Kidney tubule cell (primary cell): ENCODE data around the gene ADAMTS2.
A peak's percentile ranks its signal among the peaks of the same experiment; 100 is the strongest.

ENCODE experiments used
- DNase-seq: peaks from one replicate; pipeline ENCODE4 v3.0.0-alpha.2; 2018; ENCODE audit warnings: low spot score

Gene ADAMTS2

DNA sequence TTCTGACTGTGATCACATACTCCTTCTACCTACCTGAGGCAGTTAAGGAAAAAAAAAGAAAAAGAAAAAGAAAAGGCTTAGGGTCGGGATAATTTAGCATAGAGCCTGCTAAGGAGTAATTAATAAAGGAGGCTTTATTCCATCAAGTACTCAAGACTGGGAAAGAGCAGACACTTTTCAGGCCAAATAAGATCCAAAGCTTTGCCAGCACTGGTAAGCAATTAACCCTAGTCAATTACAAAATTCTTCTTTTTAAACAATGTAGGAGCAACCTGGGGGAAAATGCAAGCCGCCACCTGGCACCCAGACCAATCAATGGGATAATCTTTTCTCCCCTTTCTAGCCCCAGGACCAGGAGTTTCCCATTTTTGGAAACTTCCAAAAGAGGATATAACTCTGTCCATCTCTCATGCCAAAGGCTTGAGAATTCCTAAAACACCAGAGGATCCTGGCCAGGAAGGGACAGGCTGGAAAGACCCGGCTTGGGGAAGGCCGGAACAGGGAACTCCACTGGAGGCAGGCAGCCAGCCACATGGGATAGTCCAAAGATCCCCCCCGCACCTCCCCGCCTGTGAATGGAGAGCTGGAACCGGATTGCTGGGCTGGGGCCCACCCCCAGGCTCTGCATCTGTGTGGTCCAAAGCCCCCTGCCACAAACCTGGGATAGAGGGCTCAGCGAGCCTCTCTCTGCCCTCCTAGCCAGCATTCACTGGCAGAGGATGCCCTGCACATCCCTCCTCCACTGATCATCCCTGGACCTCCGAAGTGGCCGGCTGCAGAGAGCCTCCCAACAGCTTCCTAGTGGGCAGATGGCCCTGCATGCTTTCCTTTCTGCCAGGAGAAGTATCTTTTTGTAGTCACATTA is 167.3 kb downstream of the ADAMTS2 start:
- DNase-seq: no peak

DNA sequence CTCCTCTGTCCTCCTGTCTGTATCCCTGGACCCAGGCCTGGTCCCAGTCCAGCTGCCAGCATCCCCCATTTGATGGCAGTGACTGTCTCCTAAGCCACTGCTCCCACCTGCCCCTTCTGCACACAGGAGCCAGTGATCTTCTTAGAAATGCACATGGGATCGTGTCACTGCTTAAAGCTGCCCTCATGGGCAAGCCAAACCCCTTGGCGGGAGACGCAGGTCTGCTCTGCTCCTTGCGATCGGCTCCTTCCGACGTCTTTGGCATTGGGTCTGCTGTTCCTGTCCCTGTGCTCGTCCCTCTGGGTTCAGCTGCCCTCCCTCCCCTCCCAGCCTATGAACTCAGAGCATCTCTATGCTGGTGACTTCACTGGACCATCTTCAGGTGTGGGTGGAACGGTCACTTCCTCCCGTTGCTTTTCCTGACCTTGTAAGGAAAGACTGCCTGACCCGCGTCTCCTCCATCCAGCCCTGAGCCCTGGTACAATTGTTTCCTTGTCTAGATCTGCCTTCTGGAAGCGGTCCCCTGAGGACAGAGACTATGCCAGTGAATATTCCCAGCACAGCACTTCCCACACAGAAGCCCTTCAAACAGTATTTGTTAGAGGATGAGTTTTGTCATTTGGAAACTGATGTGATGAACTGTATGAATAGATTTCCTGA is 168.6 kb downstream of the ADAMTS2 start:
- no peak for DNase-seq

DNA sequence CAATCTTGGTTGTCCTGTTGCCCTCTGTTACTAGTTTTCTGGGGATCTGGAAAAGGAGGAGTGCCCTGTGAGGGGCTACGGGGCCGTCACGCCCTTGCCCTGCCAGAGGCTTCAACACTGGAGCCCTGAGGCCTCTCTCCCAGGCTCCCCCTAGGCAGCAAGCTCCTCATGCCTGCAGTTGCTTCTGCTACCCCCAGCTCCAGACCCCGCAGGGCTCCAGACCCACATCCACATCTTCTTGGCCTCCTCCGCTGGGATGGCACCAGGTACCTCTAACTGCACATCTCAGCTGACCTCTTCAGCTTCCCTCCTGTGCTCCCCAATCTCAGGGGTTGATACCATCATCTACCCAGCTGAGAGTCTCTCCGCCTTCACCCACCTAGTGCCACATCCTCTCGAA is 169.1 kb downstream of the ADAMTS2 start:
- DNase-seq: no peak

DNA sequence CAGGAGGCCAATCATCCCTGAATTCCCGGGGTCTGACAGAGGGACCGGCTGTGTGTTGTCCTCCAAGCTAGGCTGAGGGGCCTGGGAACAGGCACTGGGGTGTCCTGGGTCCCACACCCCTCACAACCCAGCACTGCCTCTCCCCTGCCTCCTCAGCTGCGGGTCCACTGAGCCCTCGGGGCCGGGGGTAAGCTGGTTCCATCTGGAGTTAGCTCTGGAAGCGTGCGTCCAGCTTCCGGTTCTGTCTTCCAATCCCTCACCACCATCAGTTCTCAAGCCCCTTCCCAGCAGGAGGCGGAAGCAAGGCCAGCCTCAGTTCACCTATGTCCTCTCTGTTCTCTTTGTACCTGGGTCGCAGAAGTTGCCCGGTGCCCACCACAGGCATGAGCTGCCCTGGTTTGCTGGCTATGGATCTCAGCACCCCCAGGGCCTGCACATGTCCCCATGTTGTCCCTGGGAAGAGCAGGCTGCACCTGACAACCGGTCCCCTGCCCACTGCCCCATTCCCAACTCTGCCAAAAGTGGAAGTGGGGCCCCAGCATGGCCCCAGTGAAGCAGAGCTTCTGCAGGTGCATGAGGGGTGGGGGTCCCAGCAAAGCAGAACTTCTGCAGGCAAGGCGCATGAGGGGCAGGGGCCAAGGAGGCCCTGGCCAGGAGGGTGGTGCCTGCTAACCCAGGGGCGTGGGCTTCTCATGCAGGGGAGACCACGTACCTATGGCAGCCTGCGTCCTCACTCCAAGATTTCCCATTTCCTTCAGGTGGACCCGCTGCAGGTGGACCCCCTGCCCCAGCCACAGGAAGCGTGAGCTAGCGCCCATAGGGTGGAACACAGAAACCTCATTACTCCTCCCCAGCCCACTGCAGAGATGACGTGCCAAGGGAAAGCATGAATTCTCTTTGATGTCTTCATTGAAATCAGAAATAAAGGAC is 173.2 kb downstream of the ADAMTS2 start:
- DNase-seq: no peak

DNA sequence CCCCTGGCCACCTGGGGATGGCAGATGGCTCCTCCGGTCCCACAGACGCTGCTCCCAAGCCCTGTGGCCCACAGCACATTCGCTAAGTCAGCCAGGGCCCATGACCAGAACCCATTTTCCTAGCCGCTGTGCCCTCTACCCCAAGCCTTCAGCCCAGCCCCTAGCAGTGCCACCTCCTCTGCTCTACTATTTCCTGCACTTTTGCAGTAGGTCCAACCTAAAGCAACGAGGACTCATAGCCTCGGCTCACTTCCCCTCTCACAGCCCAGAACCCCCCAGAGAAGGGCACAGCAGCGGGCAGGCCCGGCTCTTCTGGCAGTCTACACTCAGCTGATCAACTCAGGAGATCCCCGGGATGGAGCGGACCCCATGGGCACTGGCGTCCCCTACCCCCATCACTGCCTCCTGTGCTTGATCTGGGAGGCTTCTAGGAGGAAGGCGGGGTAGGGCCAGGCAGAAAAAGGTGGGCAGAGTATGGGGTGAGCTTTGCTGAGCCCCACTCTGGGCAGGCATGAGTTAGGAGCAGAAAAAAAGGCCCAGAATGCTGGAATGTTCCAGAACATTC is 173.9 kb downstream of the ADAMTS2 start:
- DNase-seq: no peak

DNA sequence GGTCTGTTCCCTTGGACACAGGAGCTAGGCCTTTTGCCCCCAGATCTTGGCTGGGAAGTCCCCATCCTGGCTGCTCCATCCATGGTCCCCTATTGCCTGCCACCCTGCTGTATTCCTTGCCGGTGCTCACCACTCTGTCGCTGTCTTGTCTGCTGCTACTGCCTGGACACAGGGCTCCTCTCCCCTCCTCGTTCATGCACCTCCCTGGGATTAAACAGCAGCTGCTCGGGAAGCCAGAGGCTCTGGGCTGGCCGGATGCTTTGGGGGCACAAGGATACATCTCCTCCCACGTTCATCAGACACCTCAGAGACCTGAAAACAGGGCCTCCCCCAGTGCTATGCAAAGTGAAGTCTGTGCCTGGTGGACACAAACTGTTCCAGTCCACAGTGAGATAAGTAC is 174.7 kb downstream of the ADAMTS2 start:
- no peak for DNase-seq

DNA sequence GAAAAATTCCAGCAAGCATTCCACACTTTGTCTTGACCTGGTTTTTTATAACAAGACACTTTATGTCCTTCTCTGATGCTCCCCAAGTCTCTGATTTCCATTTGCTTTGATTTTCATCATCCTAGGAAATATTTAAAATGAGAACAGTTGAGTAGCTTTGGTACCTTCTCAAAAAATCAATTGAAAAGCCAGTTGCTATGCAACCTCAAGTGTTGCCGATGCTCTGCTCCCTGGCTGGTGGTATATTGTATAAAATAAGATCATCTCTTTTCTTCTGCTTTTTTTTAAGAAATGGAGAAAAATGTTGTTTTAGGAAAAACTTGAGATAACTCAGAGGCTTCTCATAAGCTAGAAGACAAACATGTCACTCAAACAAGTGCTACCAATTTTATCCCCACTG is 175.4 kb downstream of the ADAMTS2 start:
- no peak for DNase-seq

DNA sequence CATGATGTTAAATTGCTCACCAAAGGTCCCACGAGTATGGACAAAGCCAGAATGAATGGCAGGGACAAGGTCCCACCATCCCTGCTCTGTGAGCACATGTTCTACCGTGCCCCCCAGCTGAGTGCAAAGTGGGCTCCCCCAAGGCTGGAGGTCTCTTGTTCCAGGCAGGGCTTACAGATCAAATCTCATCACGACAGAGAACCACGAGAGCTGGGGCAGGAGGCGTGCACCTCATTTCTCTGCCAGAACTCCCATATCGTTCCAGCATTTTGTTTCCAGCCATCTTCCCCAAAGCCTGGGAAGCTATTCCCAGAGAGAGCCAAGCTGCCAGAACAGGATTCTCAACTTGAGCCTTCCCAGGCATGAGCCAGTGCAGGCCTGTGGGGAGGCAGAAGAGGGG is 176.6 kb downstream of the ADAMTS2 start:
- no peak for DNase-seq

DNA sequence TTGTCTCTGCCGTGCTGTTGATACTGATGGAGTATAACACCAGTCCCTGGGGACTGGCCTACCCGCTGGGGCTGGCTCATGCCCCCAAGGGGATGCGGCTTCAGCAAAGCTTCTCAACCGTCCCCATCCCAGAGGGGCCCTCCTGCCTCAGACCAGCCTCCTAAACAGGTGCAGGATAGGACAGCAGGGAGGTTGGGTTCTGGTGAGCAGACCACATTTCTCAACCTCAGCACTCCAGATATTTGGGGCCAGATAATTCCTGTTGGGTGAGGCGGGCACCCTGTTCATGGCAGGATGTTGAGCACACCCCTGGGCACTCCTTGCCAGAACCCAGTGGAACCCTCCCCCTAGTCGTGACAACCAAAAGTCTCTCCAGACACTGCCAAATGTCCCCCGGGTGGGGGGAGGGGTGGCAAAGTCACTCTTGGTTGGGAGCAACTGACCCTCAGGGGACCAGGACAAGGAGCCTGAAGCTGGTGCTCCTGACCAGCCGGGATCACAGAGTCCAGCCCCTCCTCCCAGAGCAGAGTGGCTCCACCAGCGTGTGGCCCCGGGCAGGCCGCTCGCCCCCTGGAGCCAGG is 177.3 kb downstream of the ADAMTS2 start:
- no peak for DNase-seq

DNA sequence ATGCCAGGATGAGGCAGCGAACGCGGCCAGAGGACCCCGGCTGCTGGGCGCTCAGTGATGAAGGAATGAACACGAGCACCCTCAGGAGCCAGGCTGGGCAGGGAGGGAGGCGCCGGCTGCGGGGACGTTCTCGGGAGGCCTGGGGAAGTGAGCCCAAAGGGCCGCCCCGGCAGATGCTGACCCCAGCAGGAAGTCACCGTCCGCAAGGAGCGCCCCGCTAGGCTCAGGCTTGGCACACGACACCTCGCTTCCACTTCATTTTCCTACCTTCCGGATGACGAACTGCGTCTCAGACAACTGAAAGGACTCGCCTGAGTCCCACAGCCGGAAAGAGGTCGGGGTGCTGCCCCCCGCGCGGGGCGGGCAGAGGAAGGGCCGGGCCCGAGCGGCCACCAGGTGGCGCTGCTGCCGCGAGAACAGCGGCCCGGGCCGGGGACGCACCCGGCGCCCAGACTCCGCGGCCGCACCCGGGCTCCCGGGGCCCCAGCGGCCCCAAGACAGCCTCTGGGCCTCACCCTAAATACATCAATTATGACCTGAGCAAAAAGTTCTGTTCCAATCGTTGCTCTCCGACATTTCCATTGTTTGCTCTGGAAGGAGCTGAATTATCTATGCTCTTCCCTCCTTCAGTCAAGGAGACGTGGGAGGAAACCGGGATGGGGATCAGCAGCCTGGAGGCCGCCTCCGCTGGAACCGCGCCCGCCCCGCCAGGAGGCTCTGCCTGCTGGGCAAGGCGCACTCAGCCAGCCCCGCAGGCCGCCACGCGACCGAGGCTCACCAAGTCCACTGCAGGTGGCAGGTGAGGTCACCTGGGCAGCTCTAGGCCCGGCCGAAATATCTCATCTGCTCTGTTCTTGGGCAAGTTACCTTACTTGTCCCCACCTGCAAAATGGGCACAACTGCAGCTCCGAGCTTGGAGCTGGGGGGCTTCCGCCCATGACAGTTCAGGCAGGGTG is 178.1 kb downstream of the ADAMTS2 start:
- peak; percentile 34 for DNase-seq

DNA sequence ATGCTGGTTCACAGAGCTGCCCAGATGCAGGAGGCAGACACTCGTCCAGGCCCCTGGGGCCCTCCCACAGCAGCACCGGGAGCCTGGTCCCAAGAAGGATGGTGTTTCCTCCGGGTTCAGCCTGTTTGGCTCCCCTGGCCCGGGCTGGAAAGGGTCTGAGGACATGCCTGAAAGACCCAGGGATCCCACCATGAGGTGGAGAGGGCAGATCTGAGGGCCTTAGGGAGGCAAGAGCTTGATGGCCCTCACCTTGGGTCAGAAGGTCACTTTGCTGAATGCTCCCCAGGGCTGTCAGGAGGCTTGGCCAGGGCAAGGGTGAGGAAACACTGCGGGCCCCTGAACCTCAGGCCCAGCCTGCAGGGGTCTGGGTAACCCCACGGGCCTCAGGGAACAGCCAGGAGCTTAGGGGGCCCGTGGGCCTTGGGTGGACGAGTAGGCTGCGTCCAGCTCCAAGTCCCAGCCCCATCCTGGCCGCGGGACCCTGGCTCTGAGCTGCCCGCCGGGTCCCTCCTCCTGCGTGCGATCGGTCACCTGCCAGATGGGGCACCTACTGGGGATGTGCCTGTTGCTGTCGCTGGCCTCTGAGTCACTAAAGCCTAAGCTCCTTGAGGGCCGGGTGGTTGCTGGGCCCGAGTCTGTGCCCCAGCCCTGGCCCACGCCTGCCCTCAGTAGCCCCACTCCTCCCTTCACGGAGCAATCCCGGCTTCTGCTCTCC is 178.9 kb downstream of the ADAMTS2 start:
- DNase-seq: no peak

DNA sequence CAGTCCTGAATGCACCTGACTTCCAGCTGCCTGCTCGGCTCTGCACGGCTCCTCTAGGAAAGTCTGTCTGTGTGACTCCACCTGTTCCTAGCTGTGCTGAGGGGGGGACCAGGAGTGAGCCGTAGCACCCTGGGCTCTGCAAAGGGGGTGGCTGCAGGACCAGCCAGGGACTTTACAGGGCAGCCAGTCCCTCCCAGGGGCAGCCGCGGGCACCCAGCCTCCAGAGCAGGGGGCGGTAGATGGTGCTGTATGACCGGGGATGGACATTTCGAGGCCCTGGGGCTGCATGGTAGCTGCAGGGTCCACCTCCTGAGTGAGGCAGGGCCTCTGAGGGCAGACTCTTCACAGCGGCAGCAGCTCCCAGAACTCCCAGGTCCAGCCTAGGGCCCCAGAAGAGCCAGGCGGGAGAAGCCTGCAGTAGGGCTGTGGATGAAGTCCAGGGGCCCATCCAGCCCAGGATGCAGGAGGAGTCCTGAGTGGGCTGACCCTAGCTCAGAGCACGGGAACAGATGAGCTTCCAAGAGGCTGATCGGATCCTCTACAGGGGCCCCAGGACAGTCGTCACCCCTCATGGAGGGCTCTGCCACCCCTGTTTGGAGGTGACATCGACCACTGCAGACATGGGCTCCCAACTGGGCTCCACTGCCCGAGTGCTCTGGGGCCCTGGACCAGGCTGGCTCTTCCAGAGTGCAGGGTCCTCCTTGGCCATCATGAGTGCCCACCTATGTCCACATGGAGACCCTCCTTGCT is 179.7 kb downstream of the ADAMTS2 start:
- no peak for DNase-seq

DNA sequence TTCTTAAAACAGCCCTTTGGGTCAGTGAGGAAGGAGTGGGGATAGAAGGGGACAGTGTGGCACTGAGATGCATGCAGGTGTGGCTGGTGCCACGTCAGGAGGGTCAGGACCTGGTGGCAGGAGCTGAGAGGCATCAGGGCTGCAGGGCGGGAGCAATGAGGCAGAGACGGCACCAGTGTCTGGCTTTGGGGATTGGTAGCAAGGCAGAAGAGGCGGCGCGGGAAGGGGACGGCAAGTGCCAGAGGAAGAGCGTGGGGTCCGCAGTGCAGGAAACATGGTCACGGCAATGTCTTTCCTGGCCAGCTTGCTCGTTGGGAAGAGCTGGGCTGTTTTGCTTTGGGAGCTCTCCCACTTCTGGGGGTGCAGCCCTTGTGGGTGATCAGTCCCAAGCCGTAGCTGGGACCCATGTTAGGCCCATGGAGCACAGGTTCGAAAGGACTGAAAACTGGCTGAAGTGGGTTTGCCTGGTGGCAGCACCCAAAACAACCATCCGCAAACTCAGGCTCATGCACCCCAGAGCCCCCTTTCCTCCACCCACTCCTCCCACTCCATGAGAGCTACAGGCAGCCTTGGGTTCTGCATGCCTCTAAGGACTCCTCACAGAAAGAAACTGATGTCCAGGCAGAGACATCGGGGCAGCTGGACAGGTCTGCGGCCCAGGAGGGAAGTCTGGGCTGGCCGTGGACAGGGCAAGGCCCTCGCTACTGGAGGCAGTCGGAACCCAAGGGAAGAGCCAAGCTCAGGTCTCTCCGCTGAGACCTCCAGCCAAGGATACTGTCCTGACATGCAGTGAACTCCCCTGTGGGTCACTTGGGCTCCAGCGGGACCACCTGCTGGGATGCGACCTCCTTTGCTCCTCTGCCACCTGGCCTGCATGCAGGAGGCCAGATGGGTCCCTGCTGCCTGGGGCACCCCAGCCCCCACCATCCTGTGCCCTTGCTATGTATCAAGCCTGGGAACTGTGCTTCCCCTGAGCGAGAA is 180.6 kb downstream of the ADAMTS2 start:
- DNase-seq: no peak

DNA sequence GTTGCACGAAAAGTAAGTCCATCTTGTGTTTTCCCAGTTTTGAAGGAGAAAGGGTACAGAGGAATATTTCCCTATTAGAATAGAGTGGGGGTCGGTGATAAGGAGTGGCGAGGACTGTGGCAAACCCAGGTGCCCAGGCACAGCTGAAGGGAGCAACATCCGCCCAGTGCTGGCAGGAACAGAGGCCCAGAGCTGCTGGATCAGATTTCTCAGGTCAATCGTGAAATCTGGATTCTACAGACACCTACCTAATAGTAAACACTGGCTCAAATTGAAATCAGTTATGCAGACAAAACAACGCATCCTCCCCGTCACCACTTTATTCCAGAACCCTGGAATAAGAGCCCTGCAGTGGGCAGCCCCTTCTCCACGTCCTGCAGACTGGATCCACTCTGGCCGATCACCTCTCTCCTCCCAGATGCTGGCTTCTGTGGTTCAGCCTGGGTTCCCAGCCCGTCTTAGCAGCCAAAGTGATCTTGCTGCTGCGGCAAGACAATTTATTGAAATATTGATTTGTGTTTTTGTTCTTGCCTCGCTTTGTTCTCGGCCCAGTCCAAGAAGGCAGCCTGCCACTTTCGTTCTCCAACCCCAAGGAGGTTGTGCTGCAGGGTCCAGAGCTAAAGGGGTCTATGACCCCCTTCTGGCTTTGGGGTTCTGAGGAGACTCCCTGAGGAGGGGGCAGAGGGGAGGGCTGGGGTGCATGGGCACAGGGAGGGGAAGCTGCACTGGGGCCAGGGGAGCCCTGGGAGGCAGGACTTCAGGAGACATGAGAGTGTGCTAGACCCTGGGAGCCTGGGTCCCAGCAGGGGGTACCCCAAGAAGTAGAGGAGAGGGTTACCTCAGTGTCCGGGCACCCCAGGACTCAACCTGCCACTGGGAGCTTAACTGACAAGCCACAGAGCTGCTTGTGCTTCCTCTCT is 181.8 kb downstream of the ADAMTS2 start:
- DNase-seq: no peak

DNA sequence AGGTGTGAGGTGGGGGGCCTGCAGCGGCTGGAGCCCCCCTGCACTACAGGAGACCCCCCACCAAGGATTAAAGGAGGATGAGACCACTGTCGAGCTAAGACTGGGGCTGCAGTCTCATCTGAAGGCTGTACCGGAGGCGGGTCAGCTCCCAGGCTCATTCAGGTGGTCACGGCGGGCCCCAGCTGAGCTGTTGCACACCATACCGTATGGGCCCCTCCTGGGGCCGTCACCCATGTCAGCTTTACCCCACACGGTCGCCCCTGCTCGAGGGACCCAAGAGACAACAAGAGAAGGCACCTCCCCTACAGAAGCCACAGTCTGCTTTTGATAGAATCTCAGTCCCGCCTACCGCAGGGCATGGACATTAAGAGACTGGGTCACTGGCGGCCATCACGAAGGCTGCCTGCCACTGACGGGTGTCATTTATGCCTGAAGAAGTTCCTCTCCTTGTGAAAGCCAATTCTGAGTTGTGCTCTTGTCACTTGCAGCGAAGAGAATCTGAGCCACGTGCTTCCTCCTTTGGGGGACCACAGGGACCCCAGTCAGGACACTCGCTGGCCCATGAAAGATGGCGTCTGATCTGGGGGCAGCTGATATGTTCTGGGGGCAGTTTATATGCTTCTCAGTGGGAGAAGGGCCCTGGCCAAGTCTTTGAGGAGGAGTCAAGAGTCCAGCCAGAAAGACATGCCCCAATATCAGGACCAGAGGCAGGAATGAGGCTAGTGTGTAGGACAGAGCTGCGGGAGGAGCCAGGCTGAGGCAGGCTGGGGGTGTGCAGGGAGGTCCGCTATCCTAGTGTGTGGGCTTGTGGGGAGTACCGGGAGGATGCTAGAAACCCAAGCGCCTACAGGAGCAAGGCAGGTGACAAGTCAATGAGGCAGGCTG is 182.7 kb downstream of the ADAMTS2 start:
- DNase-seq: no peak

DNA sequence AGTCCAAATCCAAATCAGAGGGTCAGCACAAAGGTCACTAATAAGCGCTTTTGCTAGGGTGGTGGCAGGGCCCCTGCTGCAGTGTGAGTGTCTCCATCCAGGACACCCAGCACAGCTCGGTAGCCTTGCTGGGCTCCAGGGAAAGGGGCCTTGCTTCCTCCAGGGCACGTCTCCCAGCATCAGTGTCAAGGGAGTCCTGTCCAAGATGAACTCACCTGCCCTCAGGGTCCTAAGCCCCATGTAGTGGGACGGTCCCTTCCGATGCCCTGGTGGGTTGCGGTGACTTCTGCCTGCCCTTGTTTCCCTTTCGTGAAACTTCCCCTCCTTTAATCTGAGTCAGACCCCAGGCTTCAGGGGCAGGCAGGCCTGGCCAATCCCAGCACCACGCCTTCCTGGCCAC is 183.4 kb downstream of the ADAMTS2 start:
- DNase-seq: no peak
